ENCODE measurements around the gene SLC27A2.

- TF ChIP-seq POLR2A (IDR thresholded peaks at IDR 0.05; ENCODE audit: low read depth, low read length), result no peak
- TF ChIP-seq TAF1 (IDR thresholded peaks at IDR 0.05; ENCODE audit: low read depth, low read length), result no peak
Measured at GRCh38 chr15:50267577-50267976, 85.6 kb downstream of the SLC27A2 start.
